ENCODE results near the gene TGM1.

DNA sequence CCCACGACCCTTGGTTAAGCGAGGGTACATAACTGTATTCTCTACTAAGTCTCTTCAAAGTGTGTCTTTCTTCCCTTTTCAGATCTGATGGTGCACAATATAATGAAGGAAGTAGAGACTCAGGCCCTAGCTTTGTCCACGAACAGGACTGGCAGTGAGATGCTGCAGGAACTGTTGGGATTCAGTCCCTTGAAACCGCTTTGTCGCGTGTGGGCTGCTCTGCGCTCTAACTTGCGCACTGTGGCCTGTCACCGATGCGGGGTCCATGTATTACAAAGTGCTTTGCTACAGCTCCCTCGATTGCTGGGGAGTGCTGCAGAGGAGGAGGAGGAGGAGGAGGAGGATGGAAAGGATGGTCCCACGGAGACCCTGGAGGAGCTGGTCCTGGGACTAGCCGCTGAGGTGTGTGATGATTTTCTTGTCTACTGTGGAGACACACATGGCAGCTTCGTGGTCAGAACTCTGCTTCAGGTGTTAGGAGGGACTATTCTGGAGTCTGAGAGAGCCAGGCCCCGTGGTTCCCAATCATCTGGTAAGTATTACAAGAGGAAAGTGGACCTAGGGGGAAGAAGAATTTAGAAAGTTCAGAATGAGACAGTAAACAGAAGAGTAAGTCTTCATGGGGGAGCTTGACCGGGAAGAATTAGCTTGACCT lies 37.5 kb upstream of the TGM1 start:
- TF ChIP-seq, protein P1, sequence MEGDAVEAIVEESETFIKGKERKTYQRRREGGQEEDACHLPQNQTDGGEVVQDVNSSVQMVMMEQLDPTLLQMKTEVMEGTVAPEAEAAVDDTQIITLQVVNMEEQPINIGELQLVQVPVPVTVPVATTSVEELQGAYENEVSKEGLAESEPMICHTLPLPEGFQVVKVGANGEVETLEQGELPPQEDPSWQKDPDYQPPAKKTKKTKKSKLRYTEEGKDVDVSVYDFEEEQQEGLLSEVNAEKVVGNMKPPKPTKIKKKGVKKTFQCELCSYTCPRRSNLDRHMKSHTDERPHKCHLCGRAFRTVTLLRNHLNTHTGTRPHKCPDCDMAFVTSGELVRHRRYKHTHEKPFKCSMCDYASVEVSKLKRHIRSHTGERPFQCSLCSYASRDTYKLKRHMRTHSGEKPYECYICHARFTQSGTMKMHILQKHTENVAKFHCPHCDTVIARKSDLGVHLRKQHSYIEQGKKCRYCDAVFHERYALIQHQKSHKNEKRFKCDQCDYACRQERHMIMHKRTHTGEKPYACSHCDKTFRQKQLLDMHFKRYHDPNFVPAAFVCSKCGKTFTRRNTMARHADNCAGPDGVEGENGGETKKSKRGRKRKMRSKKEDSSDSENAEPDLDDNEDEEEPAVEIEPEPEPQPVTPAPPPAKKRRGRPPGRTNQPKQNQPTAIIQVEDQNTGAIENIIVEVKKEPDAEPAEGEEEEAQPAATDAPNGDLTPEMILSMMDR (IDR thresholded peaks at IDR 0.05) = no peak
- no peak for TF ChIP-seq POLR2A (IDR thresholded peaks at IDR 0.05)
